ENCODE data around the gene REST. TPM values are rescaled to one million over a fixed set of nuclear protein-coding genes. Genes with fewer than 3 reads are reported as not detected.

Gene REST
- polyA plus RNA-seq, 3 donors, result 6.3 to 71.2 (median 44.2) TPM

DNA sequence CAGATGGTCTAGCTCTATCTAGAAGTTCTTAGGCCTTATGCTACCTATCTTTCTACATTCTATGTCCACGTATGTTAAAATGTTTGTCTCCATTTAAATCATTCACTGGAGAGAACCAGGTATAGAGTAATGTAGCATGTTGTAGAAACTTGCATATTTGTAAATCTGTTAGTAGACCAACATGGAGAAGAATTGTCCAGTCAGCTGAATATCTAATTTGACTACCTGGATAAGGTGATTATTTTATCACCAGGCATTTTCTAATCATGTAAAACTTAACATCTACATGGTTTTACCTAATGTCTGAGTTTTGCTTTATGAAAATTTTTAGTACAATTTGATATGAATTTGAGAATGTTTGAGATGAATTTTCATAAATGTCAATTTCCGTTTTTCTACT is 19.5 kb downstream of the REST start:
- no peak overlapping the region for H3K4me3 ChIP-seq (replicated peaks in 1 of 3; ENCODE audit: low read depth in 2 of 3, low read length in 3 of 3)
- H3K27me3 ChIP-seq (ENCODE audit: control insufficient read depth in 2 of 2, insufficient read depth in 2 of 2, low read length in 2 of 2), result no peaks in the 10 kb centered on the region
- H3K4me1 ChIP-seq (ENCODE audit: control insufficient read depth in 1 of 2, insufficient read depth in 2 of 2, low read length in 2 of 2), result no peaks in the 10 kb centered on the region
- DNase-seq, result no peak
- peaks cover 4% of the 10 kb centered on the region for H4K20me1 ChIP-seq (ENCODE audit: insufficient read depth, low read length)
- no peaks in the 10 kb centered on the region for H3K27me3 Mint-ChIP-seq (ENCODE audit: low read depth in 3 of 3)
- TF ChIP-seq, protein P1, sequence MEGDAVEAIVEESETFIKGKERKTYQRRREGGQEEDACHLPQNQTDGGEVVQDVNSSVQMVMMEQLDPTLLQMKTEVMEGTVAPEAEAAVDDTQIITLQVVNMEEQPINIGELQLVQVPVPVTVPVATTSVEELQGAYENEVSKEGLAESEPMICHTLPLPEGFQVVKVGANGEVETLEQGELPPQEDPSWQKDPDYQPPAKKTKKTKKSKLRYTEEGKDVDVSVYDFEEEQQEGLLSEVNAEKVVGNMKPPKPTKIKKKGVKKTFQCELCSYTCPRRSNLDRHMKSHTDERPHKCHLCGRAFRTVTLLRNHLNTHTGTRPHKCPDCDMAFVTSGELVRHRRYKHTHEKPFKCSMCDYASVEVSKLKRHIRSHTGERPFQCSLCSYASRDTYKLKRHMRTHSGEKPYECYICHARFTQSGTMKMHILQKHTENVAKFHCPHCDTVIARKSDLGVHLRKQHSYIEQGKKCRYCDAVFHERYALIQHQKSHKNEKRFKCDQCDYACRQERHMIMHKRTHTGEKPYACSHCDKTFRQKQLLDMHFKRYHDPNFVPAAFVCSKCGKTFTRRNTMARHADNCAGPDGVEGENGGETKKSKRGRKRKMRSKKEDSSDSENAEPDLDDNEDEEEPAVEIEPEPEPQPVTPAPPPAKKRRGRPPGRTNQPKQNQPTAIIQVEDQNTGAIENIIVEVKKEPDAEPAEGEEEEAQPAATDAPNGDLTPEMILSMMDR (IDR thresholded peaks at IDR 0.05), result no peak
- peaks cover 16% of the 10 kb centered on the region for H3K79me2 ChIP-seq (ENCODE audit: insufficient read depth, low read length)
- no peak overlapping the region for H3K27ac Mint-ChIP-seq
- no peaks in the 10 kb centered on the region for H3K9me3 Mint-ChIP-seq
- H3K9ac ChIP-seq (ENCODE audit: insufficient read depth, low read length, poor library complexity, severe bottlenecking), result no peak overlapping the region
- H3K4me2 ChIP-seq (replicated peaks; ENCODE audit: extremely low read depth, low read length, poor library complexity, severe bottlenecking), result no peak overlapping the region
- no peak overlapping the region for H3K4me3 Mint-ChIP-seq
- peaks cover 56 to 88% of the 10 kb centered on the region in 2 donors for H3K36me3 ChIP-seq (replicated peaks in 1 of 2; ENCODE audit: control insufficient read depth in 1 of 2, insufficient read depth in 2 of 2, low read length in 2 of 2)
- peaks cover 56 to 83% of the 10 kb centered on the region in 2 donors for H3K36me3 Mint-ChIP-seq
- no CpG with 5 or more reads among the region's 2 CpGs for WGBS (ENCODE audit: insufficient coverage)
- H3K27ac ChIP-seq (ENCODE audit: low read depth in 1 of 2, low read length in 2 of 2), result no peak overlapping the region
- H2AFZ ChIP-seq (ENCODE audit: insufficient read depth, low read depth, low read length, poor library complexity, severe bottlenecking), result no peak overlapping the region
- H3K4me1 Mint-ChIP-seq, result no peaks in the 10 kb centered on the region
- no peaks in the 10 kb centered on the region for H3K9me3 ChIP-seq (replicated peaks in 1 of 2; ENCODE audit: control insufficient read depth in 1 of 2, insufficient read depth in 1 of 2, low read length in 2 of 2)
- intact Hi-C loops (cut with micrococcal nuclease), result no loop called here

DNA sequence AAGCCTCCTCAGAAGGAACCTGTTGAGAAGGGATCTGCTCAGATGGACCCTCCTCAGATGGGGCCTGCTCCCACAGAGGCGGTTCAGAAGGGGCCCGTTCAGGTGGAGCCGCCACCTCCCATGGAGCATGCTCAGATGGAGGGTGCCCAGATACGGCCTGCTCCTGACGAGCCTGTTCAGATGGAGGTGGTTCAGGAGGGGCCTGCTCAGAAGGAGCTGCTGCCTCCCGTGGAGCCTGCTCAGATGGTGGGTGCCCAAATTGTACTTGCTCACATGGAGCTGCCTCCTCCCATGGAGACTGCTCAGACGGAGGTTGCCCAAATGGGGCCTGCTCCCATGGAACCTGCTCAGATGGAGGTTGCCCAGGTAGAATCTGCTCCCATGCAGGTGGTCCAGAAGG is 22.9 kb downstream of the REST start:
- Mint-ChIP-seq H3K27me3 (ENCODE audit: low read depth in 3 of 3) (no peaks in the 10 kb centered on the region), H3K4me3 (no peak overlapping the region), H3K36me3 (peaks cover 44 to 59% of the 10 kb centered on the region in 2 donors), H3K27ac (peak overlapping the region in 1 of 7 donors; percentile 61), H3K9me3 (no peaks in the 10 kb centered on the region), H3K4me1 (no peaks in the 10 kb centered on the region)
- Histone ChIP-seq H2AFZ (ENCODE audit: insufficient read depth, low read depth, low read length, poor library complexity, severe bottlenecking) (no peak overlapping the region), H3K9me3 (replicated peaks in 1 of 2; ENCODE audit: control insufficient read depth in 1 of 2, insufficient read depth in 1 of 2, low read length in 2 of 2) (no peaks in the 10 kb centered on the region), H3K79me2 (ENCODE audit: insufficient read depth, low read length) (peaks cover 4% of the 10 kb centered on the region), H3K27ac (ENCODE audit: low read depth in 1 of 2, low read length in 2 of 2) (peak overlapping the region in 1 of 2 donors; percentile 4), H3K4me2 (replicated peaks; ENCODE audit: extremely low read depth, low read length, poor library complexity, severe bottlenecking) (no peak overlapping the region), H3K27me3 (ENCODE audit: control insufficient read depth in 2 of 2, insufficient read depth in 2 of 2, low read length in 2 of 2) (no peaks in the 10 kb centered on the region), H3K4me3 (replicated peaks in 1 of 3; ENCODE audit: low read depth in 2 of 3, low read length in 3 of 3) (no peak overlapping the region), H4K20me1 (ENCODE audit: insufficient read depth, low read length) (no peaks in the 10 kb centered on the region), H3K9ac (ENCODE audit: insufficient read depth, low read length, poor library complexity, severe bottlenecking) (no peak overlapping the region), H3K4me1 (ENCODE audit: control insufficient read depth in 1 of 2, insufficient read depth in 2 of 2, low read length in 2 of 2) (no peaks in the 10 kb centered on the region), H3K36me3 (replicated peaks in 1 of 2; ENCODE audit: control insufficient read depth in 1 of 2, insufficient read depth in 2 of 2, low read length in 2 of 2) (peaks cover 39 to 89% of the 10 kb centered on the region in 2 donors)
- 87% methylated on average over 7 of the region's 7 CpGs for WGBS (ENCODE audit: insufficient coverage)
- intact Hi-C loops (cut with micrococcal nuclease), result no loop called here
- DNase-seq, result no peak
- TF ChIP-seq, protein P1 (IDR thresholded peaks at IDR 0.05), result no peak
